GM19328 (cell line): Measurements from ENCODE around the gene TFF1.

Experiments used
- ATAC-seq: cut with Tn5 transposase; IDR thresholded peaks from one replicate; pipeline ENCODE4 v1.9.1; 2021; ENCODE audit warnings: mild to moderate bottlenecking, moderate library complexity; ENCODE audit not compliant: unreplicated experiment

The TFF1 gene

DNA sequence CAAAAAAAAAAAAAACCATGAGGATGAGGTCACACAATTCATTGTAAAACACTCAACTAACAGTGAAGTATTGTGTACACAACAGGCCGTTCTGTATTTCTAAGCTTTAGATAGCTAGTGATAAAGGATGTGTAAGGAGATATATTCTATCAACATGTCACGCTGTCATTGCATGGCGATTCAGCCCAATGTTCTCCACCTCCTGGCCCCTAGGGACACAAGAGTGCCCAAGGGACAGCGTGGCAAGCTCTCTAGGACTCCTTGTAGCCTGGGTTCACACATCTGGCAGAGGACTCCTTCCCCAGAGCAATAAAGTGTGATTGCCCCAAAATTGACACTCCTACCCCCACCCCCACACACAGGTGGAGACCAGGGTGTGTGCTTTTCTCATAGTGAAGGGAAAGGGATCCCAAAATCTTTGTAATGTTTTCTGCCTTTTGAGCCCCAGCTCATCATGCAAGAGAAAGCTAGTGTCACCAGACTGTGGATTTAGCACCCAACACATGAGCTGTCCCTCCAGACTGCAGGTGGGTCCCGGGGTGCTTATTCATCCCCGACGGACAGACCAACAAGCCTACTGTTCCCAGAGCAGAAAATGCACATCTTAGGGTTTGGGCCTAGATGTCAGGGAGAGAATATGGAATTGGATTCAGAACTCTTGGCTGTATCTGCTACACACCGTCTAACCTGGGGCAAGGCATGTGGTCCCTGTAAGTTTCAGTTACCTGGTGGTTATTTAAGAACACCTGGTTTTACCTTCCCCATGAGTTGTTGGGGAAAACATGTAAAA, 18.0 kb upstream of the TFF1 start:
- ATAC-seq, result no peak

DNA sequence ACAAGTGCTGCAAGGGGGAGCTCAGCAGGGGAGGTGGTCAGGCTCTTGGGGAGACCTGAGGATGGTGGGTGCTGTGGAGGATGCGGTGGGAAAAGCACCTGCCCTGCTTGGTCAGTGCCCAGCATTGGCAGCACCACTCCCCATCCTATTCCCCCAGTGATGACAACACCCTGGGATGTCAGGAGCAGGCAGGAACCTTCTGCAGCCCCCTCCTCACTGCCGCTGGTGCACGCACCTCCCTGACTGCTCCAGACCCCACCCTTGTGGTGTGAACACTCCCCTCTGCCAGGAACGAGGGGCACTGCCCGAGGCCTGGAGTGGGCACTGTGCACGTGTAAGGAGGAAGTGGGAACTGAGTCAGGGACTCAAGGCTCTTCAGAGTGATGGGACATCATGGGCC, 17.0 kb upstream of the TFF1 start:
- no peak for ATAC-seq

DNA sequence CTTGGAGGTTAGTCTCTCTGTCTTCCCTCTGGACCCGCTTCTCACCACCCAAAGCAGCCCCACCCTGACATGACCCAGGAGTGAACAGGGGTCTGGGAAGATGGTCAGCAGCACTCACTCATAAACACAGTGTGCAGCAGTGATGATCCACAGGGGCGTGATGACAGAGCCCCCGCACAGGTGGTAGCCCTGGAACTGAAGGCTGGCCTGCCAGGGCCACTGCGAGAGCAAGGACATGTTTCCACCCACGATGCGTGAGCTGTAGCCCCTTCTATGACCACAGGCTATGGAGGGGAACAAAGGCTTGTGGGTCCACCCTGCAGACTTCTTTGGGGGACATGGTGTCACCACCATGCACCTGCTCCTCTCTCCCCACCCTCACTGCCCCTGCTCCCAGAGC, 16.6 kb upstream of the TFF1 start:
- ATAC-seq, result no peak

DNA sequence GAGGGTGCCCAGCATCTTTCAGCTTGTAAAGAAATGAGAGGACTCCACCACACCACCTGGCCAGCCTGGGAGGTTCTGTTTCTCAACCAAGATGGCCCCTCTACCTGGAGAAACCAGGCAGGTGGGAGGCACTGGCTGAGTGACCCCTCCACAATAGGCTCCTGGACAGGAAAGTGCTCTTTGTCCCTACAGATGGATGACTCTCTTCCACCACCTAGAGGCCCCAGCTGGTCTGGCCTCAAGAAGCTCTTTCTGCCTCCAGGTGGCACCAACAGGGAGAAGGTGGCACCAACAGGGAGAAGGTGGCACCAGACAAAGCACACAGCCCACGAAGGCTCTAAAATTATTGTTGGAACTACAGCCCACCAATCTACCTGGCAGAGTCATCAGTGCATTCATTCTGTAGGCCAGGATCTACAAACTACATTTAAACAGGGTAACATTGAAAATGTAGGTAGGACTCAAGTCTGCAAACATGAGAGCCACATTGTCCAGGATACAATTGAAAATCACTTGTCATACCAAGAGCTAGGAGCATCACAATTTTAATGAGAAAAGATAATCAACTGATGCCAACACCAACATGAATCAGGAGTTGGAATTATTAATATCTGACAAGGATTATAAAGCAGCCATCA, 15.1 kb upstream of the TFF1 start:
- no peak for ATAC-seq

DNA sequence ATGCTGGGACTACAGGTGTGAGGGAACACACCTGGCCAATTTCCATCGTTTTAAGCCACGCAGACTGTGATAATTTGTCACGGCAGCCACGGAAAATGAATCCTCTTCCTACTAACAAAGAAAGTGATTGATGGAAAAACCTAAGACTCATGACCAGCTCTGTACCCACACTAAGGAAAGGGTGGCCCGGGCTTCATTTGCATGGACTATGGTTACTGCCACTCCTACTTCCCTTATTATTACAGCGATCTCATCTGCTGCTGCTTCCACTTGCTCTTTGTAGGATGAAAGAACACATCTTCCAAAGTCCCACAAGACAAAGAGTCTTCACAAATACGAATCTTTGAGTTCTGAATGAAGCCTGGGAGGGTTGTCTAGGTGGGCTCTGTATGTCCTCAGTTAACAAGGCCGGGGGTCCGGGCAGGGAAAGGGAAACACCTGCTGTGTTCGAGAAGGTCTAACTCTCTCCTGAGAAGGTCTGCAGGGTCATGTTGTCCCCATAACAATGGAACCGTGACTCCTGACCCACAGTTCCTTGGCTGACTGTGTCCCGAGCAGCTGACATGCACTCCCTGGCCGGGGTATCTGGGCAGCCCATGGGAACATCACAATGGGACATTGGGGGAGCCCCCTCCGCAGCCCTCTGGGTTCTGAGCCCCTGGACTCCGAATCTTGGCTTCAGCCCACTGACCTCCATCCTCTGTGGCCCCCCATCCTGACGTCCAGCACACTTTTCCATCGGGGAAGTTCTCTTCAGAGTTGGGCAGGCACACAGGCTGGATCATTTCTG, 13.3 kb upstream of the TFF1 start:
- ATAC-seq, result no peak

DNA sequence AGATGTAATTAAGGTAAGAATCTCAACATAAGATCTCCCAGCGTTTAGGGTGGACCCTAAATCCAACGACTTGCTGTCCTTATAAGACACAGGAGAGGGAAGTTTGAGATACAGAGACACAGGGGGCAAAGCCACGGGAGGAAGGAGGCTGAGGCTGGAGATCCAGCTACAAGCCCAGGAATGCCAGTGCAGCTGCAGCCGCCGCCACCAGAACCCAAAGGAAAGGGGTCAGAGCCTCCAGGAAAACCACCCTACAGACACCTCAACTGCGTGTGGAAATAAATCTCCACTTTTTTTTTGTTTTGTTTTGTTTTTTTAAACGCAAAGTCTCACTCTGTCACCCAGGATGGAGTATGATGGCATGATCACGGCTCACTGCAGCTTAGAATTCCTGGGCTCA, 12.1 kb upstream of the TFF1 start:
- ATAC-seq, result no peak

DNA sequence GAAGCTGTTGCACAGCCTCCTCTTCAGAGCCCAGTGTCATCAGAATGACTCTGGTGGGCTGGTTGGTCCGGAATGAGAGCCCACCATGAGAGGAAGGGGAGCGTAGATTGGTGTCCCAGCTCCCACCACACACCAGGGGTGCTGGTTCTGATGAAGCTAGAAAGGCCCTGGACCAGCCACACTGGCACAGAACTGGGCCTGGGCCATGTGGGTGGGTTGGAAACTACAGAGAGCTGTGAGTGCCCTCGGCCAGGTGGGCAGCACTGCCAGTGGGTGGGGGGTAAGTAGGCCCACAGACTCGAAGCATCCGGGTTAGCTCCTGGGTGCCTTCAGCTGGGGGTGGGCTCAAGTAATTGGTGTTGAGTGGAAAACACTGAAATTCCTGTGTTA, 11.6 kb upstream of the TFF1 start:
- no peak for ATAC-seq

DNA sequence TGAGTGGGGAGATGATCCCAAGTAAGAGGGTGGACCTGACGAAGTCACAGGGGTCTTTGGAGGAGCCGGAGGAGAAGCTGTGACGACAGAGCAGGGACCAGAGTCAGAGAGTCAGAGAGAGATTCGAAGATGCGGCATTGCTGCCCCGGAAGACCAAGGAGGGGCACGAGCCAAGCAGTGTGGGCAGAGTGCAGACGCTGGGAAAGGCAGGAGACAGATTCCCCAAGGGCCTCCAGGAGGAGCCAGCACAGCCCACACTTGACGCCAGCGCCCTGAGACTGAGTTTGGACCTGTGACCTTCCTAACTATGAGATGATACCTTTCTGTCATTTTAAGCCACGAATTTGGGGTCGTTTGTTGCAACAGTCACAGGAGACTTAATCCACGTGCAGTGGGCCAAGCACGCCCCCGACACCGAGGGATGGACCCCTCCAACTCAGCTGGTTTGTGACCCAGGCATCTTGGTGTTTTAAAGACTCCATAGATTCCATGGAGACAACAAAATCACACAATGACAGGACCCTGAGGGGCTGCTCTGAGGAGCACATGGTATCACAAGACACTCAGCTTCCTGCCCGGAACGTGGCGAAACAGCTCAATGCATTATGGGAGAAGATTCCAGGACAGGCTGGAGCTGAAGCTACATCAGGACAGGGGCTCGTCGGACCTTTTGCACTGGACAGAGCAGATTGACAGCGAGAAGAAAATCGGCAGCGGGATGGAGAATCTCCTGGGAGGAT, 11.0 kb upstream of the TFF1 start:
- ATAC-seq, result no peak

DNA sequence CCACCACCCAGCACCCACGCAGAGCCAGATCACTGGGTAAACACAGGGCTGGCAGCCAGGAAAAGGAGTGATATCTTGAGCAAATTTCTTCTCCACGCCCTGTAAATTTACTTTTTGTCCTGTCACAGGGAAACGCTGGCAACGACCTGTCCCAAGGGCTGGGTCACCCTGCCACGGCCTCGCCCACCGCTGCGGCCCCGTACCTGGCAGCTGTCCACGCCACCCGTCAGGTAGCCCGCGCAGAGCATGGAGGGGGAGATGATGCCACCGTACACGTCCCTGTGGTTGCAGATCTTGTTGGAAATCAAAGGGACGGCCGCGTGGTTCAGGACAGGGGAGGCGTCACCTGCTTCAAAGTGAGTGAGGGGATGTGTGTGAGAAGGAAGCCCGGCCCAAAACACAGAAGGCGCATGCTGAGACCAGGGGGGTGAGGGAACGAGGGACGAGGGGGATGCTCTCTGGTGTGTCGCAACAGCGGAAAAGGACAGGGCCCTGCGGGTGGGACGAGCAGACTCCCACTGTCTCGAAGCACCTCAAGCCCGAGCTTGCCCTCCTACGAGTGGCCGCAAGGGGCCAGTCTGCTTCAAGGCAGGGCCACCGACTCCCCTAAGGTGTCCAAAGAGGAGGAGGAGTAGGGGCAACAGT, 10.1 kb upstream of the TFF1 start:
- ATAC-seq, result no peak

DNA sequence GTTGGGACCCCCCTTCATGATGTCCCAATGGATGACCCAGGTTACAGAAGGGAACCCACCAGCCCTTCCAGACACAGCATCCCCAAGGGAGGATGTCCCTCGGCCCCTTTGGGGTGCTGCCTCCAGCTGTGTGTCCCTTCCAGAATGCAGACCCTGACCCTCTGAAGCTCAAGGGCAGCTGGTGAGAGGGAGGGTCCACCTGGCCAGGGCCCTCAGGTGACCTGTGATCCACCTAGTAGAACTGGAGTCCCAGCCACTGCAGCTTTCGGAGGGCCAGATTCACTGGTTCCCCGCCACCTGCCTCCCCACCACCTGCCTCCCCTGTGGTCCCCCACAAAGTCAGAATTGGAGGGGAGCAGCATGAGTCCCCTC, 9.6 kb upstream of the TFF1 start:
- no peak for ATAC-seq

DNA sequence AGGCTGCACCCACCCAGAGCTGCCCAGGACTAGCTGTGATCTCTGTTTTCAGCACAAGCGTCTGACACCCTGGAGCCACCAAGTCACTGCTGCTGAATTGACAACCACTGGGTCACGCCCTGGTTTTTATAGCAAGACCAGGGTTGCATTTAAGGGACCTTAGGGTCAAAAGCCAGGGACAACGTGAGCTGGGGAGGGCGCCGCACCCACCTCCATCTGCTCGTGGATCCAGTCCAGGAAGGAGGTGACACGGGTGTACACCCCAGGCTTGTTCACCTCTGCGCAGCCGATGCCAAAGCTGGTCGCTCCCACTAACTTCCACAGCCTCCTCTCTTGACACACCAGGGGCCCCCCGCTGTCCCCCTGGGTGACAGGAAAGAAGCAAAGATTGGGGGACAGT, 9.2 kb upstream of the TFF1 start:
- ATAC-seq, result no peak

DNA sequence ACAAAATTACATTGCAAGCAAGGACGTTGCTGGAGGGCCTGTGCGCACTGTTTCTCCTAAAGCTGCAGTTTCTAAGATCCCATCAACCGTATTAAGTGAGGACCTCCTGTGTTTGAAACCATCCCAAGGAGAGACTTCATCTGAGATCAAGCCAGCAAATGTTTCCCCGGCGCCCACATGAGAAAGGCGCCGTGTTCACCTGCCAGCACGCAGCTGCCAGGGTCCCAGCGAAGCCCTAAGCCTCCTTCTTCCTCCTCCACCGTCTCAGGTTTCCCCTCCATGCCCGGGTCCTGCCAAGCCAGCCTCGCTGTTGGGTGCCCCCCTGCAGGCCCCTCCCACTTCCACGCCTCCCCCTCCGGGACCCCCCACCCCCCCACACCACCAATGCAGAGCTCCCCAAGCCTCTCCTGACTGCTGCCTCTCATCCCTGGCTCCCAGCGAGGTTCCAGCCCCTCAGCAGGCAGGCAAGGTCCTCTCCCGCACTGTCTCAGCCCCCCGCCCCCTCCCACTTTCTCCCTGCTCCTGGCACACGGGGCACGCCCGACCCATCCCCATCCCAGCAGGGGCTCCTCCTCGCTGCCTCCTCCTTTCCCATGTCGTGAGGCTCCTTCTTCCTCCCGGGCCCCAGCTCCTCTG, 8.6 kb upstream of the TFF1 start:
- no peak for ATAC-seq

DNA sequence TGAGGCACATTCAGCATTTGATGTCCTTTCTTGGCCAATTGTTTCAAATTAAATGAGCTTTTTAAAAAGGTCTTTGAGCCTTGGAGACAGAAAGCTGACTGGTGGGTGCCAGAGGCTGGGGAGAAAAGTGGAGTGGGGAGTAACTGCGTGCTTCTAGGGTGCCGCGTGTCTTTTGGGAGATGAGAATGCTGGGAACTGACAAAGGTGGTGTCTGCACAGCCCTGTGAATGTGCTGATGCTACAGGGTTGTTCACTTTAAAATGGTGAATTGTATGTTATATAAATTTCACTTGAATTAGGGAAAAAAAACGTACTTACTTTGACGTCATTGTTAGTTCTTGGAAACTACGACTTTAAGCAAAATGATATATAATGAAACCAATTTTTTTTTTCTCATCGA, 8.1 kb upstream of the TFF1 start:
- ATAC-seq, result no peak

DNA sequence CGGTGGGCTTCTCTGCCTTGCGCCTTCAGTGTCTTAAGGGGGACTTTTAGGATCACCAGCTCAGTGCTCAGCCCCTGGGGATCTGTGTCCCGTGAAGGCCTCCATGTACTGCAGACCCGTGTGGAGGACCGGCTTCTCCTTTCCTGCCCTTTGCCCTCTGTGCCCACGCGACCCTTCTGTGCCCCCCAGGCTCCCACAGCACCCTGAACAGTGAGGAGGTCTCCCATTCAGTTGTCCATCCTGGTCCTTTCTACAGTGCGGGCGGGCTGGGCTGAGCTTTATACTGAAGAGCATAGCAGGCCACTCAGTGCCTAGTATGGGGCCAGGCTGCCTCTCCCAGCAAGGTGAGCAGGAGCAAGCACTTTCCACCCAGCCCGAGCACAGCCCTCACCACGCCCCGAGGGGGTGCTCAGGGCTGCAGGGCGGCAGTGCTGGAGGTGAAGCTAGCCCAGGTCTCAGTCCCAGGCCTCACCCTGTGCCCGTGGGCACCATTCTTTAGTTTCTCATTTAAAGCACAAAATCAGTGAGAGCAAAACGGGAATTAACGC, 7.6 kb upstream of the TFF1 start:
- no peak for ATAC-seq

DNA sequence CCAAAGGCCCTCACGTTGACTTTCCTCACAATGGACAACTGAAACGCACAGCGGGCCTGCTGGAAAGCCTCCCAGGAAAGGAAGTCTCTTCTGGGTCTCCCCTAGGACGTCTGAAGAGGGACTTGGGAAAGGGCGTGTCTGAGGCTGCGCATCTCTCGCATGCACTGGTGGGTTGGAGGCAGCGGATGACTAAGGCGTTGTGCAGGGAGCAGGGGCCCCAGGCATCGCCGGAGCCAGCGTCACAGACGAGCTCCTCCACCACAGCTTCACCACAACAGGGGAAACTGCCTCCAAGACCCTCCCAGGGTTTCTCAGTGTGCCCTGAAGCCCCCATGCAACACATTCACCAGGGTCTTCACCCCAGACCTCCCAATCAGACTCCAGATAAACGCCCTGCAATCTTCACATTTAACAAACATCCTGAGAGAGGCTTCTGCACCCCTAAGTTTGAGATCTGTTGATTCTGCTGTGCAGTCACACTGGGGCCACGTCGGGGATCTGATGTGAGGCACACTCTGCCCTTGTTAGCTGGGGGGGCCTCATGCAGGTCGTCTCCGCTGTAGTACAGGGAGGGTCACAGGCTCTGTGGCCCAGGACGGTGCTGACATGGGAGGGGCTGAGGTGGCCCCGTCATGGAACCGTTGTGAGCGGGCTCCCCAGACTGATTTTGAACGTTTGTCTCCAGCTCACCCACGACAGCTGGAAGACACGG, 7.0 kb upstream of the TFF1 start:
- no peak for ATAC-seq

DNA sequence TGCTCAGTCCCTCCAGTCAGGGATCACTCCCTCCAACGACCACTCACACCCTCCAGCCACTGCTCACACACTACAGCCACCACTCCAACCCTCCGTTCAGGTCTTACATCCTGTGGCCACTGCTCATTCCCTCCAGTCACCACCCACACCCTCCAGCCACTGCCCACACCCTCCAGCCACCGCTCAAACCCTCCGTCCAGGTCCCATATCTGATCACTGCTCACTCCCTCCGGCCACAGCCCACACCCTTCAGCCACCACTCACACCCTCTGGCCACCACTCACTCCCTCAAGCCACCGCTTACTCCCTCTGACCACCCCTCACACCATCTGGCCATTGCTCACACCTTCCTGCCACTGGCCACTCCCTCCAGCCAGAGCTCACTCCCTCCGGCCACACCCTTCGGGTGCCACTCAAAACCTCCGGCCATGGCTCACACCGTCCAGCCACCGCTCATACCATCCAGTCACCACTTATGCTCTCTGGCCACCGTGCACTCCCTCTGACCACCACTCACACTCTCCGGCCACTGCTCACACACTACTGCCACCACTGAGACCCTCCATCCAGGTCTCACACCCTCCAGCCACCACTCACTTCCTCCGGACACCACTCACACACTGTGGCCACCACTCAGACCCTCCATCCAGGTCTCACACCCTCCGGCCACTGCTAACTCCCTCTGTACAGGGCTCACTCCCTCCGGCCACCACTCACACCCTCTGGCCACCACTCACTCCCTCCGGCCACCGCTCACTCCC, 4.7 kb upstream of the TFF1 start:
- ATAC-seq, result no peak

DNA sequence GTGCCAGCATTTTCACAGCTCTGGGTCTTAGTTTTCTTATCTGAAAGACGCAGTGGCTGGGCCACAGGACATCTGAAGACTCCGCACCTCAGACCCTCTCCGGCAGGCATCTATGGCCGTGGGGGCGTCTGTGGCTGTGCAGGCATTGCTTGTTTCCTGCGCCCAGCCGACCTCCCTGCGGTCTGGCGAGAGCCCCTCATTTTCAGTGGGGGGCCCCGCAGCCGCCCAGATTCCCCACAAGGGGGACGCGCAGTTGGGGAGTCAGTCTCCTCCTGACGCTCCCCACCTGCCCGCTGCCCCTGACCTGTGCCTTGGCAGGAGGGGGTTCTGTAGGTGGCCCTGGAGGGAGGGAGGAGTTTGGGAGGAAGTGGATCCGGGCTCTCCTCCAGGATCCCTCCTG, 3.5 kb upstream of the TFF1 start:
- no peak for ATAC-seq

DNA sequence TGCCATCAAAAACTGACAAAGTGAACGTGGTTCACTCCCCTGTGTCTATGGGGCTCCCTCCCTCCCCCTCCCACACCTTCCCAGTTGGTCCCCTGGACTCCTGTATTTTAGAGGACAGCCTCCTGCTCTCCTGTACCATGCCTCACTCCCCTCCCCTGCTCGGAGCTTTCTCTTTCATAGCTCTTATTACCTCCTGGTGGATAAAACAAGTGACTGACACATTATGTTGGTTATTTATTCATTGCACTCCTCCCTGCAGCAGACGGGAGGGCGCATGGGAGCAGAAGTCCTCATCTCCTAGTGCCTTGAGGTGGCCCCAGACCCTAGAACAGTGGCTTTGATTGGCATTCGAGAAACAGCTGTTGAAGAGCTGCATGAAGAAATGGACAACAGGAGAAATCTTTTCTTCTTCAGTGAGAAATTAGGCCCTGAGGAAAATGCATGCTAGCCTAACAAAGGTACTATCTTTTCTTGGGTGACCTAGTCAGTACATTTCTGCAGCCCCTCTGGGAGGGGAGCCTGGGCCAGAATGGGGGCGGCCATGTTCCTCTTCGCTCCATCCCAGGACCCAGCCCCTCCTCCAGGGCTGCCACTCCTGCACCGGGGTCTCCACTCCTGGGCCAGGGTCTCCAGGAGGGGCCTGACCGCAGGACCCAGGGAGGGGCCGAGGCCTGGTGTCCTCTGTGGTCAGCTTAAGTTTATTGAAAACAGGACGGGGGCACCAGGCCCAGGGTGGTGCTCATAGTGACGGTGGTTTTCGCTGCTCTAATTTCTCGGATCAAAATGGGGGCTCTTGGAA, 1.2 kb upstream of the TFF1 start:
- no peak for ATAC-seq
